Subcutaneous adipose tissue (tissue), 4 donors: ENCODE results near the gene RCAN2. TPM values are rescaled to one million over a fixed set of nuclear protein-coding genes. Genes with fewer than 3 reads are reported as not detected.

Experiments
- CTCF ChIP-seq: fragments of 450-650 bp; IDR thresholded peaks from one replicate; pipeline ENCODE4 v1.5.1; 2016; ENCODE audit warnings: low read depth, mild to moderate bottlenecking, control low read depth, antibody characterized with exemption, moderate library complexity
- total RNA-seq, 4 donors: library from RNA; depleted of rRNA; stranded (reverse); fragments of >200 nt; gene quantifications; one replicate each; pipeline ENCODE4 v1.1.0, GENCODE V29; 2016

Gene RCAN2
- total RNA-seq, 4 donors from 2014 or later = 8.8 to 17.2 (median 13.7) TPM

- no peak for TF ChIP-seq CTCF
These were observed 243.1 kb downstream of the RCAN2 start for GRCh38 chr6:46248143-46248542.

GRCh38 chr6:46246727-46247126 is 244.5 kb downstream of the RCAN2 start:
- no peak for TF ChIP-seq CTCF

- no peak for TF ChIP-seq CTCF
These were observed 245.2 kb downstream of the RCAN2 start for GRCh38 chr6:46246081-46246480.

GRCh38 chr6:46244670-46245069 is 246.6 kb downstream of the RCAN2 start:
- no peak for TF ChIP-seq CTCF

GRCh38 chr6:46243754-46244153 is 247.5 kb downstream of the RCAN2 start:
- TF ChIP-seq CTCF = no peak

GRCh38 chr6:46242921-46243320 is 248.3 kb downstream of the RCAN2 start:
- no peak for TF ChIP-seq CTCF

- TF ChIP-seq CTCF = no peak
These were observed 250.2 kb downstream of the RCAN2 start for GRCh38 chr6:46240866-46241565.
